NCI-H524 (cell line): ENCODE measurements around the gene CCDC8.
A peak's percentile ranks its signal among the peaks of the same experiment; 100 is the strongest.
"Not testable (repeated sequence)": the region's sequence is repeated elsewhere in the genome, so short reads cannot be mapped to it uniquely, and the experiment has no call there.

Experiments used
- DNase-seq, 2 experiments: peaks; one replicate each; lab custom pipeline; 2025; lab: John Stamatoyannopoulos, UW

Gene CCDC8, protein sequence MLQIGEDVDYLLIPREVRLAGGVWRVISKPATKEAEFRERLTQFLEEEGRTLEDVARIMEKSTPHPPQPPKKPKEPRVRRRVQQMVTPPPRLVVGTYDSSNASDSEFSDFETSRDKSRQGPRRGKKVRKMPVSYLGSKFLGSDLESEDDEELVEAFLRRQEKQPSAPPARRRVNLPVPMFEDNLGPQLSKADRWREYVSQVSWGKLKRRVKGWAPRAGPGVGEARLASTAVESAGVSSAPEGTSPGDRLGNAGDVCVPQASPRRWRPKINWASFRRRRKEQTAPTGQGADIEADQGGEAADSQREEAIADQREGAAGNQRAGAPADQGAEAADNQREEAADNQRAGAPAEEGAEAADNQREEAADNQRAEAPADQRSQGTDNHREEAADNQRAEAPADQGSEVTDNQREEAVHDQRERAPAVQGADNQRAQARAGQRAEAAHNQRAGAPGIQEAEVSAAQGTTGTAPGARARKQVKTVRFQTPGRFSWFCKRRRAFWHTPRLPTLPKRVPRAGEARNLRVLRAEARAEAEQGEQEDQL

DNA sequence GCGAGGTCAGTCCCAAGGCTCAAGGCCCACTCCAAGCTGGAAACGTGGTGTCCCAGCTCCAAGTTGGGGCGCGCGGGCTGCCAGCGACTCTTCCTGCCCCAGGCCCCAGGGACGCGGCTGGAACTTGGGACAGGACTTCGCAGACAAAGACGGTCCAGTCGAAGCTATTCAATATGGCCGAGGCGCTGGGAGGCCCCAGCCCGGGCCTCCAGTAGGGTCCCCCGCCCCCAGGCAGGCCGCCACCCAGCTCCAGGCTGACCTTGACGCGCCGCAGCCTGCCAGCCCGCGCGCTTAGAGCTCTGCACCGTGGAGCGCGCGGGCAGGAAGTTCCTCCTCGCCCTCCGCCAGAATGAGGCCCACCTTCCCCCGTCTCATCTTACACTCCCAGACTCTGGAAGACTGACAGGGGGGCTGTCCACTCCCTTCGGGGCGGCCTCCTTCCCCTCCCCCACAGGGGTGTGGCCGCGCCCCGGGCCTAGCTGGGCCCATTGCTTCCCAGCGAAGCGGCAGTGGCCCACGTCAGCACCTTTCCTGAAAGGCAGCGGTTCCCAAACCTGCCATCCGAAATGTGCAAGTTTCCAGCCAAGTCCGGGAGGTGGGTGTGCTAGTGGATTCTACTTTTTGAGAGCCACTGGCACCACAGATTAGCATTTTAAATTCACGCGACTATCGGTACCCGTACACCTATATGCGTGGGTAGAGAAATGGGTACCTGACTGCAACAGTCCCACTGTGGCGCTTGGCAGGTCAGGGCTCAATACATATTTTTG lies at the start of gene CCDC8:
CCDC8 (minus strand) TSS at position 303 of the 770 bp plus-strand sequence. CDS start 754 bp downstream, outside the sequence.
- peak; percentile 83 to 95 for DNase-seq

DNA sequence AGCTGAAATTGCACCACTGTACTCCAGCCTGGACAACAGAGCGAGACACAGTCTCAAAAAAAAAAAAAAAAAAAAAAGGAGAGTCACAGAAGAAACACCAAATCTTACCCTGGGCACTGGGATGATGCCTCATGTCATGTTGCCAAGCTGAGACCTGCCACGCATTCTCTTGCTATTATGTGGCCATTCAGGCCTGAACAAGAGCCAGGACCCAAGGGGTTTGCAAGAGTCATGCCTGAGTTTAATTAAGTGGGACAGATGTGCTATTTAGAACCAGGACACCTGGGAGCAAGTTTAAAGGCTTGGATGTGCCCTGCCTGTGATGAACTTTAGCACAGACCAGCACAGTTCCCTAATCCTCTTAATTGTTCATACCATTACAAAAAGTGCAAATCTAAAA lies 48.2 kb upstream of the CCDC8 start:
- DNase-seq, result peak; percentile 39 to 71

DNA sequence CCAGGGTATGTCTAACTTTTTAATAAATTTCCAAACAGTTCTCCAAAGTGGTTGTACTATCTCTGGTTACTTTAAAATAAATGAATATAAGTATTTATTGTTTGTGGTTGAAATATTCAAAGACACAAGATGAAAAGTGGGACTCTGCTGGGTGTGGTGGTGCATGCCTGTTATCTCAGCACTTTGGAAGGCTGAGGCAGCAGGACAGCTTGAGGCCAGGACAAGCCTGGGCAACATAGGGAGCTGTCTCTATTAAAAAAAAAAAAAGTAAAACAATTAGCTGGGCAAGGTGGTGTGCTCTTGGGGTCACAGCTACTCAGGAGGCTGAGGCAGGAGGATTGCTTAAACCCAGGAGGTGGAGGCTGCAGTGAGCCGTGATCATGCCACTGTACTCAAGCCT lies 47.6 kb upstream of the CCDC8 start:
- DNase-seq, result no peak

DNA sequence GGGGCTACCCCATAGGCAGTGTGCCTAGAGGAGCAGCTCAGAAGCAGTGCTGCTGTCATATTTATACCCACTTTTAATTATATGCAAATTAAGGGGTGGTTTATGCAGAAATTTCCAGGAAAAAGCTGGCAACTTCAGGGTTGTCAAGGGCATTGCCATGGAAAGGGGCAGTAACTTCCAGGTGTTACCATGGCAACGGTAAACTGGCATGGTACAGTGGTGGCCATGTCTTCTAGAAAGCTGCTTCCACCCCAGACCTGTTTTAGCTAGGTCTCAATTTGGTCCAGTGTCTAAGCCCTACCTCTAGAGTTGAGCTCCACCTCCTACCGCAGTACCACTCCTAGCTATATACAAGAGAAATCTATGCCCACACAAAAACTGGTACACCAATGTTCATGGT lies 46.7 kb upstream of the CCDC8 start:
- DNase-seq, result no peak

DNA sequence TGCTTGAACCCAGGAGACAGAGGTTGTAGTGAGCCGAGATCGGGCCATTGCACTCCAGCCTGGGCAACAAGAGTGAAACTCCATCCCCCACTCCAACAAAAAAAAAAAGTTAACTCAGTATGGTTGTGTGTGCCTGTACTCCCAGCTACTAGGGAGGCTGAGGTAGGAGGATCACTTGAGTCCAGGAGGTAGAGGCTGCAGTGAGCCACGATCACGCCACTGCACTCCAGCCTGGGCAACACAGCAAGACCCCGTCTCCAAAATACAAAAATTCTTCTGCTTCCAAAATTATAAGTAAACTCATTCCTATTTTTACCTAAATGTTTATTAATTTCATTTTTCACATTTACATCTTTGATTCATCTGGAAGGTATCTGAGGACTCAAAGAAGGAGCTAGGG lies 43.6 kb upstream of the CCDC8 start:
- DNase-seq, result no peak

DNA sequence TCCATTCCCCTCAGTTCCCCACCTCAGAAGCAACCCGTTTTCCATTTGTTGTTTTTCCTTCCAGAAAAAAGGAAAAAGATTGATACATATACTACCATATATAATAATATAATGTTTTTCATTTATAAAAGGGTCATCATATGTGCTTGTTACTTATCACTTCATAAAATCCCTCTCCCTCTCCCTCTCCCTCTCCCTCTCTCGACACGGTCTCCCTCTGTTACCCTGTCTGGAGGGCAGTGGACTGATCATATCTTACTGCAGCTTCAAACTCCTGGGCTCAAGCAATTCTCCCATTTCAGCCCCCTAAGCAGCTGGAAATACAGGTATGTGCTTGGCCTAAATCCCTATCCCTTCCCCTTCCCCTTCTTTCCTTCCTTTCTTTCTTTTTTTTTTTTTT lies 40.9 kb upstream of the CCDC8 start:
- no peak for DNase-seq

DNA sequence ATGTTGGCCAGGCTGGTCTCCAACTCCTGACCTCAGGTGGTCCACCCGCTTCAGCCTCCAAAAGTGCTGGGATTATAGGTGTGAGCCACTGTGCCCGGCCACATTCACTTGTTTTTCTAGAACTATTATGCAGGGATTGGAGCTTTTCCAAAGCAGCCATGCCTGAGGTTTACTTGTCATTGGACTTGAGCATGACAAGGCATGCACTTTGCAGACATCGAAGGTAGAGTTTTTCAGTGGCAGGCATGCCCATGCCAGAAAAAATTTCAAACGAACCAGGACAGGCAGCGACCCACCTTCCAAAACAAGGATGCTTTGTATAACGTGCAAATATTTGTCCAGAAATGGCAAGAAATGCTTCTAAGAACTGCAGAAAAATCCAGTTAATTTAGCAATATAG lies 40.3 kb upstream of the CCDC8 start:
- DNase-seq, result no peak

DNA sequence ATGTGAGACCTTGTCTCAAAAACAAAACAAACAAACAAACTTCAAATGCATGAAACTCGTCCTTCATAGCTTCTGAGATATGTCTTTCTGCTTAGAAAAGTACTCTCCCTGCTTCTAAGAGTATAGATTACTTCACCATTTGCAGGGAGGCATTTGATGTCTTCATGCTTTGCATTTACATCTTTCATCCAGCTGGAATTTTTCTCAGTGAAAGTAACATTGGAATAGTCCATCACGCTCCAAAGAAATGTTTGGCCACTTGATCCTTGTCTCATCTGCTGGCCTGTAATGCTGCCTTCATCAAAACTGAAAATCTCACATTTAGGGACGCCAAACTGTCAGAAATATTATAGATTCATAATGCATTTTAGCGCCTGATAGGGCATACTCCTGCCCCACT lies 38.8 kb upstream of the CCDC8 start:
- DNase-seq, result no peak

DNA sequence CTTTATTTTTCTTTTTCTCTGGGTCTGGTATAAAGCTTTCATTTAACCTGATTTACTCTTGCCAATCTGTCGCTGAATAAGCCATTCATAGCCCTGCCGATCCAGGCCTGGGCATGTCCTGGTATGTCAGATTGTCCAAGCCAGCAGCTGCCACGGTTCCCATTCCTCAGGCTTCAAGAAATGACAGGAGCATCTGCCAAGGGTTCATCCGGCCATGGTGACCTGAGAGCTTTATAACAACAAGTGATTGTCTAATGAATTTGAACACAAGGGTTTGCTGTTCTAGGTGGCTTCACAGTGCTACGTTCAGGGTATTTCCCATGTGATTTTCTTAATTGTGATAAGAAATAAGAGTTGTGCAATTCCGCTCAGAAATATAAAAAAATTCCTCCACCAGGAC lies 38.0 kb upstream of the CCDC8 start:
- DNase-seq, result peak in 1 of 2 experiments; percentile 64

DNA sequence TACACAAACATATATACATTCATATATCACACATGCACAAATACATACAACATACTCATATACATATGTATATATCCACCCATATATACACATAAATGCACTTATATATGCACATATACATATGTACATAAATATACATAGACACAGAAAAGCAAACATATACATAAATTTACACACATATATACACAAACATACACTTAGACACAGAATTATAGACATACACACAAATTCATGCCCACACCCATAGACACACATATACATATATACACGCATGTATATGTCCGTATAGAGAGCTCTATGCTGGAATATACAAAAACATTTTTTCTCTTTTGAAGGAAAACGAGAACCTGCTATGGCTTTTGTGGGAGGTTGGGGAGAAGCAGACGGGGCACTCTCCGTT lies 37.4 kb upstream of the CCDC8 start:
- DNase-seq, result no peak

DNA sequence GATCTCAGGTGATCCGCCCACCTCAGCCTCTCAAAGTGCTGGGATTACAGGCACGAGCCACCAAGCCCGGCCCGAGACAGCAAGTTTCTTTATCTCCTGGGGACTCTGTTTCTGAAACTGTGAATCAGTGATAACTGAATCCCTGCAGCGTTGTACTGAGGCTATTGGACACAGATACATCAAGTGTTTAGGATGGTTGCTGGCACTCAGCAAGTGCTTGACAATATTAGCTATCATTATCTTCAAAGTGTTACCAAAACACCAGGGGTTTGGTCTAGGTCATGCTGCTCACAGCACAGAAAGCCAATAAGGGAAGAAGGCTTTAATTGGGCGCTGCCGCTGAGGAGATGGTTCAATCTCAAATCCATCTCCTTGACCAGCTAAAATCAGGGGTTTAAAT lies 35.9 kb upstream of the CCDC8 start:
- no peak for DNase-seq

DNA sequence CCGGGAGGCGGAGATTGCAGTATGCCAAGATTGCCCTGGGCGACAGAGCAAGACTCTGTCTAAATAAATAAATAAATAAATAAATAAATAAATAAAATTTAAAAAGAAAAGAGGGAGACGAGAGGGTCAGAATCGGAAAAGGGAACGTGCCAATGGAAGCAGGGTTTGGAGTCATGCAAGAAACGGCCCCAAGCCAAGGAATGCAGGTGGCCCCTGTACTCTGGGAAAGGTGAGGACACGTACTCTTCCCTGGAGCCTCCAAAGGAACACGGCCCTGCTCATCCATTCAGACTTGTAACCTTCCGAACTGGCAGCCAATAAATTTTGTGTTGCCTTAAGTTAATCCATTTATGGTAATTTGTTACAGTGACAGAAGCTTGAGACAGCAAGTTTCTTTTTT lies 35.2 kb upstream of the CCDC8 start:
- DNase-seq, result no peak

DNA sequence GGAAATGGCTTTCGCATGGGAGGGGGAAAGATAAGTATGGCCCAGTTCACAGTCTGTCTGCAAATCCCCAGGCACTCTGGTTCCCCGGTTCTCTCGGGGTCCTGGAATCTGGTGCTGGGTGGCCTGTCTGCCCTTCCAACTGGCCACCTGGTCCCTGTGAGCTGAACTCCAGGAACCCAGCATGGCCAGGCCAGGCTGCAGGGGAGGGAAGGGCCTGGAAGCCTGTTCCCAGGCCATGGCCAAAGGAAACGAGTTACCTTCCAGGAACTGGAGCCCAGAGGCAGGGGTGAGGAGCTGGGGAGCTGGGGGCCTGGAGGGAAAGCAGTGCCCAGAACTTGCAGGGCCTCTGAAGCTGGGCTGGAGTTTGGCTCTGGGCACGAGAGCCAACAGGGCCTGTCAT lies 34.5 kb upstream of the CCDC8 start:
- no peak for DNase-seq

DNA sequence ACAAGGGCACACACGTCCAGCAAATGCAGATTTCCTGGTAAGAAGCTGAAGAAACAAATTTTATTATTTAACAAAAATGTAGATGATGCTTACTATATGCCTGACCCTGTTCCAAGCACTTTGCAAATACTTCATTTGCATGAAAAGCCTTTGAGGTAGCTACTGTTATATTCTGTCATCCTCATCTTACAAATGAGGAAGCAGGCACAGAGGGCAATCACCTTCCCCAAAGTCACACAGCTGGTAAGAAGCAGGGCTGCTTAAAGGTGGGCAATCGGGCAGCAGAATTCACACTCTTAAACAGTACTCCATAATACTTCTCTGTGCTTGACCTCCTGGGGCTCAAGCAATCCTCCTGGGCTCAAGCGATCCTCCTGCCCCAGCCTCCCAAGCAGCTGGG lies 33.6 kb upstream of the CCDC8 start:
- DNase-seq, result no peak

DNA sequence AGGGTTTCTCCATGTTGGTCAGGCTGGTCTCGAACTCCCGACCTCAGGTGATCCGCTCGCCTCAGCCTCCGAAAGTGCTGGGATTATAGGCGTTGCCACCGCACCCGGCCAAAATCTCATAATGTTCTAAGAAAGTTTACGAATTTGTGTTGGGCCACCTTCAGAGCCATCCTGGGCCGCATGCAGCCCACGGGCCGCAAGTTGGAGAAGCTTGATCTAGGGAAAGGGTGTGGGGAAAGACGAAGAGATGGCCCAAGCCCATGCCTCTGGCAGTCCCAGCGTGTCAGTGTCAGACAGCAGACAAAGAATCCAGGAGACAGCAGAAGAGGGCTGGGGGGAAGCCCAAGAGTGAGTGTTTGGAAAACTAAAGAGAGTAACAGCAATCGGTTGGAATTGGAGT lies 32.7 kb upstream of the CCDC8 start:
- DNase-seq, result no peak

DNA sequence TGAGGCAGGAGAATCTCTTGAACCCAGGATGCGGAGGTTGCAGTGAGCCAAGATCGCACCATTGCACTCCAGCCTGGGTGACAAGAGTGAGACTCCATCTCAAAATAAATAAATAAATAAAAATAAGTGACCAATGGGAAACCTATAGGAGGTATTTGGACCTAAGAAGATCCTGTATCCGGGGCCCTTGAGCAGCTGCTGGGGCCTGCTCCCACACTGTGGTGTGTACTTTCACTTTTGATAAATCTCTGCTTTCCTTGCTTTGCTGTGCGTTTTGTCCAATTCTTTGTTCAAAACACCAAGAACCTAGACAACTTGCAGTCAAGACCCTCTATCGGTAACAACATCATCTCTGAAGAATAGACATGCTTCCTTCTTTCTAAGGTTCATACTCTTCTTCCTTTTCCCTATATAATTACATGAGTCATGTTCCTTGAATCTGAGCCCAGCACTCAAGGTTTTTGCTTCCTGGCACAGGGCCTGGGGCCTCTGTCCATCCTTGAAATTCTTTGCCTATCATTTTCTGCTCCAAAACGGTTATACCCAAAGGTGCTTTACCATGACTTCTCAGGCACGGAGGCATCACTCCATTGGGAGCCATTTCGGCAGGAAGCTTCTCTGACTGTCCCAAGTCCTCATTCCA lies 29.6 kb upstream of the CCDC8 start:
- DNase-seq, result no peak

DNA sequence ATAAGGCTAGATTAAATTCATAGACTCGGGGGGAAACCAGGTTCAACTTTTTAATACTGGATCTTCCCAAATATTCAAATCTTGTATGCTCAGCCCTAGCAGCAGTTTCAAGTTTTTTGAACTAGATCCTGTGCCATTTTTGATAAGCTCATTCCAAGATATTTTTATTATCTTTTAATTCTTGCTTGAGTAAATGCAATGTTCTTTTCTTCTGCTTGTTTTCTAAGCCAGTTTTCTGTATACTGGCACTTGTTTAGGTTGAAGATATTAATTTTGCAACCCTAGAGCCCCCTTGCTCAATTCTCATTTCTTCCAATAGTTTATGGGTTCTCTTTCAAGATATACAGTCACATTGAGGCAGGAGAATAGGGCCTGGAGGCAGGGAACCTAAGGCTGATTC lies 28.5 kb upstream of the CCDC8 start:
- DNase-seq, result no peak

DNA sequence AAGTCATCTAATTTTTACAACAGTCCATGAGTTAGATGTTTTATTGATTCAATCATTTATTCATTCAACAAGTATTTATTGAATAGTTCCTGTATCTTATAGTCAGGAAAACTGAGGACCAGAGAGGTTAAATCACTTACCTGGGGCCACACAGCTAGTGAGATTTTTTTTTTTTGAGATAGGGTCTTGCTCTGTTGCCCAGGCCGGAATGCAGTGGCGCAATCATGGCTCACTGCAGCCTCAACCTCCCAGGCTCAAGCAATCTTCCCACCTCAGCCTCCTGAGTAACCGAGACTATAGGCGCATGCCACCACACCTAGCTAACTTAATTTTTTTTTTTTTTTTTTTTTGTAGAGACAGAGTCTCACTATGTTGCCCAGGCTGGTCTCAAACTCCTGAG lies 22.3 kb upstream of the CCDC8 start:
- DNase-seq, result not testable (repeated sequence)

DNA sequence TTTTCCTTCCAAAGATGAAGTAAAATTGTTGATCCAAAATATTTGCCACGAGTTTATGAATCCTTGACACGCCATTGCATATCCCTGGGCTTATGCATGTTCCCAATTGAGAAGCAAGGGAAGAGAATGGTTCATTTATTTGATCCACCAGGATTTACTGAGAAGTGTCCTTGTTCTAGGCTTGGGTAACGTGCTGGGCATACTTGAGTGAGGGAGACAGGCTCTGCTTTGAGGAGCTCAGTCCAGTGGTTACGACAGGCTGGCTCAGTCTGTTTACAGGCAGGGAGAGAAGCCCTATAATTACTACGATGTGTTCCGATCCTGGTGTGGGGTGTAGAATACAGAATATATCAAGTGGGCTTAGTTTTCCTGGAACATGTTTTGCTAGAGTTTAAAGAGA lies 21.6 kb upstream of the CCDC8 start:
- DNase-seq, result no peak

DNA sequence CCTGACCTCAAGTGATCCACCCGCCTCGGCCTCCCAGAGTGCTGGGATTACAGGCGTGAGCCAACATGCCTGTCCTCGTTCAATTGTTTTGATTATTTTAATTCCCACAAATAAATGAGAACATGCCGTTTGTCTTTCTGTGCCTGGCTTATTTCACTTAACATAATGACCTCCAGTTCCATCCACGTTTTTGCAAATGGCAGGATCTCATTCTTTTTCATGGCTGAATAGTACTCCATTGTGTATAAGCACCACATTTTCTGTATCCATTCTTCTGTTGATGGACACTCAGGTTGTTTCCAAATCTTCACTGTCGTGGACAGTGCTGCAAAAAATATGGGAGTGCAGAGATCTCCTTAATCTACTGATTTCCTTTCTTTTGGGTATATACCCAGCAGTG lies 20.1 kb upstream of the CCDC8 start:
- DNase-seq, result not testable (repeated sequence)

DNA sequence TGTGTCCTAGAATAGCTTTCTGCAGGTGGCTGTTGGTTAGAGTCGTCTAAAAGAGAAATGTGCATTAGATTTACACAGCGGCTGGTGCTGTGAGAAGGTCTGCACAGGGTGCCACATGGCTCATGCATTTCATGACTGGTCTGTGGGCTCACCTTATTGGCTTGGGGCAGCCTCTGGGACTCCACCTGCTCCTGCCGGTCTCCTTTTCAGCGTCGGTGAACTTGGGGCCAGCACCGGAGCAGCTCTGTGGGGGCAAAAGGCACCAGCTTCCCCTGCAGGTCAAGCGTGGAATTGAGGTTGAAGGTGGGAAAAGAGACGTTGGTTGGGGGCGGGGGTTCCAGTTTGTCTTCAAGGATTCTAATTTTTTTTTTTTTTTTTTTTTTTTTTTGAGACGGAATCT lies 18.5 kb upstream of the CCDC8 start:
- peak in 1 of 2 experiments; percentile 53 for DNase-seq

DNA sequence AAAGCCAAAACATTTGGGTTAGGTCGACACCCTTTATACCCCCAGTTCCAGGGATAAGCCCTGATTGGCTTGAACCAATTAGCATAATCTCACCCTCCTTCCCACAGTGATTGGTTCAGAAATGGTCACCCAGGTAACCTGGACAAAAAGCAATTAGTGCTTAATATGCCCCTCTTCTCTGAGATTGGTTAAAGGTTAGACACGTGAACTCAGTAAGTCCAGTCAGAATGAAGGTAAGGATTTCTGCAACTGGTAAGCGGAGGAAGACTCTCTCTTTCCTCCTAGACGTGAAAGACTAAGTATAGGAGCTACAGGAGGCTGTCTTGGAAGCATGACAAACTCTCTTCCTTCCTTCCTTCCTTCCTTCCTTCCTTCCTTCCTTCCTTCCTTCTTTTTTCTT lies 16.6 kb upstream of the CCDC8 start:
- peak in 1 of 2 experiments; percentile 60 for DNase-seq
